GM12873 (cell line): ENCODE data around the gene PHF19.

Experiments
- TF ChIP-seq, protein P1 (sequence below): IDR thresholded peaks from 2 replicates; pipeline ENCODE4 v1.5.1; 2012; ENCODE audit warnings: low read depth, mild to moderate bottlenecking, moderate library complexity, low read length, control low read depth; ENCODE audit not compliant: insufficient read depth; ENCODE audit errors: missing control alignments

PHF19 gene

DNA sequence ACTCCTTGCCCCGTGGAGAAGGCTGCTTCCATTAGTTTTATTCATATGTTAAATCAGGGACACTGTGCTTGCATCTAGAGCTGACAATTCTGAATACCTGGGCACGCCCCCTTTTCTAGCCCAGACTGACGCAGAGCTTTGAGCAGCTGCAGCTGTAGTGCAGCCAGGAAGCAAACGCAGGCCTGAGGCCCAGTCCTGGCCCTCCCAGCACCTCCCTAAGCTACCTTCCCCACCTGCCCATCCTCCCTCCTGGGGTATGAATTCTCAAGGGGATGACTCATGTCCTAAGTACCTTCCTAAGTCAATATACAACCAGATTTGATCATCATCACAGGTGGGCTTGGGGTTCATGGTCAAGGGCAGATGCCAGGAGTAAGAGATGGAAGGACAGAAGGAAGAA, 3.5 kb downstream of the PHF19 start:
- TF ChIP-seq, protein P1, sequence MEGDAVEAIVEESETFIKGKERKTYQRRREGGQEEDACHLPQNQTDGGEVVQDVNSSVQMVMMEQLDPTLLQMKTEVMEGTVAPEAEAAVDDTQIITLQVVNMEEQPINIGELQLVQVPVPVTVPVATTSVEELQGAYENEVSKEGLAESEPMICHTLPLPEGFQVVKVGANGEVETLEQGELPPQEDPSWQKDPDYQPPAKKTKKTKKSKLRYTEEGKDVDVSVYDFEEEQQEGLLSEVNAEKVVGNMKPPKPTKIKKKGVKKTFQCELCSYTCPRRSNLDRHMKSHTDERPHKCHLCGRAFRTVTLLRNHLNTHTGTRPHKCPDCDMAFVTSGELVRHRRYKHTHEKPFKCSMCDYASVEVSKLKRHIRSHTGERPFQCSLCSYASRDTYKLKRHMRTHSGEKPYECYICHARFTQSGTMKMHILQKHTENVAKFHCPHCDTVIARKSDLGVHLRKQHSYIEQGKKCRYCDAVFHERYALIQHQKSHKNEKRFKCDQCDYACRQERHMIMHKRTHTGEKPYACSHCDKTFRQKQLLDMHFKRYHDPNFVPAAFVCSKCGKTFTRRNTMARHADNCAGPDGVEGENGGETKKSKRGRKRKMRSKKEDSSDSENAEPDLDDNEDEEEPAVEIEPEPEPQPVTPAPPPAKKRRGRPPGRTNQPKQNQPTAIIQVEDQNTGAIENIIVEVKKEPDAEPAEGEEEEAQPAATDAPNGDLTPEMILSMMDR, result no peak

DNA sequence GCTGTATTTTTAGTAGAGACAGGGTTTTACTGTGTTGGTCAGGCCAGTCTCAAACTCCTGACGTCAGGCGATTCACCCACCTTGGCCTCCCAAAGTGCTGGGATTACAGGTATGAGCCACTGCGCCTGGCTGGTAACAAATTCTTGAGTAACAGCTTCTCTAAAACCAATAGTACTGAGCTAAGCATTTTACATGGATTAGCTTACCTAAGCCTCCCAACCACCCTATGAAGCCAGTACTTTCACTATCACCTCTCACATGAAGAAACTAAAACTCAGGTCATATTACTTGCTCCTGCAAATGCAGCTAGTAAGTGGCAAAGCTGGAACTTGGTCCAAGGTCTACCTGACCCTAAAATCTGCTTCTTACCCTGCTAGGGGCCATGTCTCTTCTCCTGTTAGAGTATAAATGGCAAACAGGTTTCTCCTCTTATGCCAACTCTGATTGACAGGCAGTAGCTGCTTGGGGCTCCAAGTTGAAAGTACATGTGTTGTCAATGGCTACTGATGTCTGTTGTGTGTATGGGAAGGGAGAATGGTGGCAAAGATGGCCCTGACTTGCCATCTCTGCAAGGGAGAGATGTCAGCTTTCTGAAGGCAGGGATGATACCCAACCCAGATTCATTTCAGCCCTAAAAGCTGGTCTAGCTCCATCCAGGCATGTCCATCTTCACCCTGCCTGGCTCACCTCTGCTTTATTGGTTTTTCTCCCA, 4.0 kb downstream of the PHF19 start:
- TF ChIP-seq, protein P1, result no peak

DNA sequence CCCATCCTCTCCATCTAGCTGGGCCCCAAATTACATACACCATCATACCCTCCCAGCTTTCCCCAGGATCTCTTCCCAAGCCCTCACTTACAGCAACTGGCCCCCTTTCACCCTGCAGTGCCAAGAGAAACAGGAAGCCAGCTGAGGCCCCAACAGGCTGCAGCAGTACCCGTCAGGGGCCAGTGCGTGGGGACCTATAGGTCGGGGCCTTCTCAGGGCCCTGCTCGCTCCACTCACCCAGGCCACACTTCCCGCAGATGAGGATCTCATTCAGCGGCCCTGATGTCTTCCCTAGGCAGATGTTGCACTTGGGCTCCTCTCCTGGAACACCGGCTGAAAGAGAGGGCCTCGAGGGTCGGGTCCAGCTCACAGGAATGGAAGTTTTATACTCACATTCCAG, 6.8 kb downstream of the PHF19 start:
- TF ChIP-seq, protein P1, result no peak

DNA sequence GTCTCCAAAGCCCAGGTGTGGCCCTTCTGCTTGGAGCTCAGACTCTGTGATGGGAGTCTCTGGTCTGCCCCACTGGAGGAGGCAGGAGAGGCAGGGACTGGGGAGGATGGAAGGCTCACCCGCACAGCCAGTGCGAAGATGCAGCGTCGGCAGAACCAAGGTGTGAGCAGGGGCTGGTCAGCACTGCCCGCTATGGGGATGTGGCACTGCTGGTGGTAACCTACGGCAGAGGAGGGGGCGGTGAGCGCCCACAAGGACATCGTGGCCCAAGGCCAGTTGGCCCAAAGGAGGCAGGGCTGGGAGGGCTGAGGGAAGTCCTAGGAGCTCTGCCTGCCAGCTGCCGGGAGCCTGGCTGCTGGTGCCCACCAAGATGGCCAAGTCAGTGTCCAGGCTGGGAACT, 7.3 kb downstream of the PHF19 start:
- TF ChIP-seq, protein P1, result no peak

DNA sequence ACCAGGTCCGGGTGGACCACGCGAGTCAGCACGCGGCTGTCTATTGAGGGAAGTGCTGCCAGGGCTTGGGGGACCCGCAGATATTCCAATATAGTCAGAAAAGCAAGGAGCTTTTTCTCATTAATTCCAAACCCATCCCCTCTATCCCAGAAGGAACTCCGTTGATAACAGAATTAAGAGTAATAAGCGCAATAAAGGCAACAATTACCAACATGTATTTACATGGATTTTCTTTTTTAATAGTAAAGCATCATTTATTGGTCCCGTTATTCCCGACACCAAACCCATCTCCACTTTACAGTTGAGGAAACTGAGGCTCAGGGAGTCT, 7.7 kb downstream of the PHF19 start:
- TF ChIP-seq, protein P1, result no peak

GRCh38 chr9:120868676-120869359, 8.2 kb downstream of the PHF19 start:
- TF ChIP-seq, protein P1, result peak; percentile 70

- TF ChIP-seq, protein P1, result peak; percentile 3
Measured at GRCh38 chr9:120868339-120868675, 8.7 kb downstream of the PHF19 start.
